Endothelial cell of umbilical vein (primary cell): ENCODE results near the gene NDUFS3. TPM values are rescaled to one million over a fixed set of nuclear protein-coding genes. Genes with fewer than 3 reads are reported as not detected.

Source experiments
- BruUV-seq: library from RNA; stranded (reverse); fragments of 400-500 nt; replicated peaks from 2 replicates; lab custom pipeline; 2021; lab: Mats Ljungman, UMichigan
- CTCF ChIA-PET: fragments of 300-600, 350-600 bp; sonication (Branson Sonifier 250); formaldehyde crosslinking; loops from one replicate; lab custom pipeline; 2021; ENCODE audit warnings: antibody characterized with exemption, inconsistent platforms; lab: Charles Lee
- POLR2A ChIA-PET: fragments of 300-600, 350-600 bp; sonication (Branson Sonifier 250); formaldehyde crosslinking; loops from one replicate; lab custom pipeline; 2021; ENCODE audit warnings: antibody characterized with exemption, inconsistent platforms; lab: Charles Lee
- DNase-seq: peaks from one replicate; pipeline ENCODE4 v3.0.0-alpha.2; 2011; ENCODE audit warnings: low read depth, low spot score
- FAIRE-seq: peaks from 2 replicates; lab custom pipeline; 2011; peaks lifted over from hg19 to GRCh38; lab: Jason Lieb, UNC
- H2AFZ ChIP-seq: 2 replicates; pipeline ENCODE4 v1.6.0; 2012; ENCODE audit warnings: low read depth, low read length, control low read depth, inconsistent platforms
- H3K27ac ChIP-seq: 2 replicates; pipeline ENCODE4 v1.5.1; 2011; ENCODE audit warnings: low read depth, mild to moderate bottlenecking, control low read depth, low read length, moderate library complexity; ENCODE audit not compliant: insufficient read depth
- H3K27me3 ChIP-seq, 2 experiments: 2 replicates each; pipeline versions ENCODE4 v1.6.0 to v1.6.1; 2011; ENCODE audit warnings: low read length in 2 of 2, mixed read lengths in 1 of 2; ENCODE audit not compliant: control insufficient read depth in 2 of 2, insufficient read depth in 2 of 2
- H3K36me3 ChIP-seq, 2 experiments: 2 replicates in 1 of 2; 3 replicates in 1 of 2; pipeline ENCODE4 v1.5.1; 2011; ENCODE audit warnings: low read length in 2 of 2, mild to moderate bottlenecking in 1 of 2, moderate library complexity in 1 of 2; ENCODE audit not compliant: control insufficient read depth in 2 of 2, insufficient read depth in 2 of 2; ENCODE audit errors: extremely low read depth in 1 of 2
- H3K4me1 ChIP-seq: 3 replicates; pipeline ENCODE4 v1.5.1; 2011; ENCODE audit warnings: mild to moderate bottlenecking, low read length; ENCODE audit not compliant: control insufficient read depth, insufficient read depth; ENCODE audit errors: extremely low read depth
- H3K4me2 ChIP-seq: 2 replicates; pipeline ENCODE4 v1.6.1; 2011; ENCODE audit warnings: low read length, control low read depth, mixed read lengths; ENCODE audit not compliant: insufficient read depth
- H3K4me3 ChIP-seq, 3 experiments: fragments of 200-600 bp in 1 of 3; sonication (generic), shearing (Covaris generic) in 1 of 3; replicated peaks in 1 of 3; 2 replicates each; pipeline ENCODE4 v1.5.1; 2011 to 2016; ENCODE audit warnings: control low read depth in 3 of 3, low read length in 3 of 3, mild to moderate bottlenecking in 2 of 3, inconsistent platforms in 1 of 3, low read depth in 1 of 3, moderate library complexity in 1 of 3; ENCODE audit not compliant: insufficient read depth in 1 of 3
- H3K79me2 ChIP-seq: 2 replicates; pipeline ENCODE4 v1.6.0; 2012; ENCODE audit warnings: low read length, inconsistent platforms; ENCODE audit not compliant: control insufficient read depth, insufficient read depth
- H3K9ac ChIP-seq: replicated peaks from 2 replicates; pipeline ENCODE3; 2011; ENCODE audit warnings: low read length, control low read depth; ENCODE audit not compliant: insufficient read depth; ENCODE audit errors: extremely low read depth
- H3K9me1 ChIP-seq: replicated peaks from 3 replicates; pipeline ENCODE4 v1.6.0; 2011; ENCODE audit warnings: mild to moderate bottlenecking, low read length; ENCODE audit not compliant: control insufficient read depth, insufficient read depth; ENCODE audit errors: extremely low read depth
- H3K9me3 ChIP-seq: replicated peaks from 2 replicates; pipeline ENCODE4 v1.5.1; 2012; ENCODE audit warnings: low read length, inconsistent platforms; ENCODE audit not compliant: control insufficient read depth, insufficient read depth
- H4K20me1 ChIP-seq: replicated peaks from 2 replicates; pipeline ENCODE3; 2011; ENCODE audit warnings: mild to moderate bottlenecking, low read length; ENCODE audit not compliant: control insufficient read depth, insufficient read depth; ENCODE audit errors: extremely low read depth
- CTCF ChIP-seq, 2 donors: IDR thresholded peaks; 1 replicate in 1 of 2; 2 replicates in 1 of 2; pipeline ENCODE4 v1.5.1; 2011; ENCODE audit warnings: low read length in 2 of 2, mild to moderate bottlenecking in 2 of 2, moderate library complexity in 2 of 2, control low read depth in 1 of 2, inconsistent platforms in 1 of 2, low read depth in 1 of 2; ENCODE audit not compliant: insufficient read depth in 1 of 2; ENCODE audit errors: extremely low read depth in 1 of 2
- EZH2 ChIP-seq: IDR thresholded peaks from 2 replicates; pipeline ENCODE4 v1.6.1; 2012; ENCODE audit warnings: borderline replicate concordance, low read depth, mild to moderate bottlenecking, moderate library complexity, low read length, inconsistent platforms; ENCODE audit not compliant: severe bottlenecking
- FOS ChIP-seq: IDR thresholded peaks from 2 replicates; pipeline ENCODE4 v1.6.1; 2011; ENCODE audit warnings: mild to moderate bottlenecking, low read length, moderate library complexity, borderline replicate concordance; ENCODE audit not compliant: insufficient read depth
- GATA2 ChIP-seq: IDR thresholded peaks from 2 replicates; pipeline ENCODE4 v1.7.0; 2011; ENCODE audit warnings: low read depth, mild to moderate bottlenecking, moderate library complexity, mixed read lengths, low read length; ENCODE audit not compliant: insufficient read length, insufficient read depth
- JUN ChIP-seq: IDR thresholded peaks from 2 replicates; pipeline ENCODE4 v1.6.1; 2011; ENCODE audit warnings: borderline replicate concordance, low read depth; ENCODE audit not compliant: insufficient read length, insufficient read depth
- MAX ChIP-seq: IDR thresholded peaks from 2 replicates; pipeline ENCODE4 v1.6.1; 2011; ENCODE audit not compliant: insufficient read depth, insufficient read length
- MYC ChIP-seq: IDR thresholded peaks from one replicate; pipeline ENCODE4 v1.6.1; 2011; ENCODE audit warnings: mild to moderate bottlenecking, low read depth, low read length
- POLR2A ChIP-seq: IDR thresholded peaks from 2 replicates; pipeline ENCODE4 v1.6.1; 2012; ENCODE audit warnings: low read depth, mild to moderate bottlenecking, control low read depth, low read length
- POLR2AphosphoS5 ChIP-seq: IDR thresholded peaks from 2 replicates; pipeline ENCODE4 v1.6.1; 2012; ENCODE audit warnings: low read depth, mild to moderate bottlenecking, control low read depth, low read length, moderate library complexity; ENCODE audit not compliant: insufficient read depth
- dilution Hi-C: fragments of 300-500 bp; cut with MboI; formaldehyde crosslinking; loops from one replicate; pipeline ENCODE4 v1.15.0; 2019; ENCODE audit warnings: low sequenced_read_pairs; ENCODE audit not compliant: extremely low pct_ligation_motif_present
- intact Hi-C: fragments of 100-400 bp; cut with micrococcal nuclease; formaldehyde crosslinking; loops from one replicate; pipeline ENCODE4 v1.10.0; 2022
- polyA plus RNA-seq, 4 experiments: library from polyadenylated mRNA; depleted of rRNA in 3 of 4; stranded (reverse) in 3 of 4; unstranded in 1 of 4; fragments of >200 nt; gene quantifications; 2 replicates each; pipeline versions ENCODE4 v1.2.1 to v1.2.3, GENCODE V29; 2011 to 2012; ENCODE audit warnings: missing spikeins in 1 of 4
- total RNA-seq: library from RNA; stranded (reverse); gene quantifications from 2 replicates; pipeline ENCODE4 v1.2.3, GENCODE V29; 2021

The NDUFS3 gene
- total and polyA plus RNA-seq, 2 donors (not counting 3 experiments of a cell fraction or from before 2014, with no cell fraction given): 99.7 to 169 TPM

GRCh38 chr11:47536915-47537314, 42.0 kb upstream of the NDUFS3 start:
- no peak for TF ChIP-seq FOS
- no peak for TF ChIP-seq CTCF (IDR thresholded peaks at IDR 0.05; ENCODE audit: extremely low read depth in 1 of 2, insufficient read depth in 1 of 2, low read depth in 1 of 2, low read length in 2 of 2)
- TF ChIP-seq MAX: no peak
- no peak for TF ChIP-seq GATA2
- no peak for TF ChIP-seq MYC
- no peak for TF ChIP-seq POLR2AphosphoS5
- TF ChIP-seq POLR2A: no peak
- TF ChIP-seq EZH2: no peak
- TF ChIP-seq JUN: no peak
- POLR2A ChIA-PET: no interaction called here
- Histone ChIP-seq H3K9me1 (no peaks in the 10 kb centered on the region), H3K36me3 (no peaks in the 10 kb centered on the region), H3K79me2 (peaks cover 95% of the 10 kb centered on the region), H3K27me3 (no peaks in the 10 kb centered on the region), H4K20me1 (peaks cover 10% of the 10 kb centered on the region), H3K4me2 (no peak overlapping the region), H3K4me1 (peaks cover 27% of the 10 kb centered on the region), H3K4me3 (no peak overlapping the region), H3K9me3 (no peaks in the 10 kb centered on the region), H3K27ac (no peak overlapping the region), H3K9ac (no peak overlapping the region), H2AFZ (no peak overlapping the region)
- dilution Hi-C loops: no loop called here
- DNase-seq (no peak), FAIRE-seq (no peak)
- CTCF ChIA-PET: interaction anchor here (0.7 to 4.9 kb wide), 4 partner anchors 8 to 24 kb away, joined by 3 to 41 read pairs (median 4); partner anchors contain the start of gene CELF1
- intact Hi-C loops: no loop called here
- BruUV-seq: no TSS peak
